DND-41 (cell line): ENCODE results near the gene NUBPL.

Experiments
- EZH2 ChIP-seq: IDR thresholded peaks from 3 replicates; pipeline ENCODE4 v1.6.1; 2012; ENCODE audit warnings: borderline replicate concordance, low read depth, mild to moderate bottlenecking, moderate library complexity, low read length, inconsistent platforms; ENCODE audit not compliant: severe bottlenecking
- TF ChIP-seq, protein P1 (sequence below): IDR thresholded peaks from 2 replicates; pipeline ENCODE4 v1.5.1; 2012; ENCODE audit warnings: borderline replicate concordance, low read length, moderate library complexity, mild to moderate bottlenecking; ENCODE audit not compliant: poor library complexity, severe bottlenecking; ENCODE audit errors: extremely low read depth

DNA sequence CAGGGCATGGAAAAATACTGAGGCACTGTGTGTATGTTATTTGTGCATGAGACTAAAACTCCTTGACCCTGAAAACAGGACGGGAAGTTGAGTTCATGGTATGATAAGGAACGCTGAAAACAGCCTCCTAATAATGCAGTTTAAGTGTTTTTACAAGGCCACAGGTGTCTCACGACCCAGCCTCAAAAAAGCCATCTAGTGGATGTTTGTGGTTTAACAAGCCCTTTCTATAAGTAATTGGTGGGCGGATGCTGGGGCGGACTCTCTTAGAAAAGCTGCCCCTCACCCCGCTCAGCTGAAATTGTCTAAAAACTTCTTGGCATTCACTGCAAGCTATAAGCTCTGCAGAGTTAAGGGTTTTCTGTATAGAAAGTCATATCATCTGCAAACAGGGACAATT is 184.5 kb downstream of the NUBPL start:
- TF ChIP-seq, protein P1, sequence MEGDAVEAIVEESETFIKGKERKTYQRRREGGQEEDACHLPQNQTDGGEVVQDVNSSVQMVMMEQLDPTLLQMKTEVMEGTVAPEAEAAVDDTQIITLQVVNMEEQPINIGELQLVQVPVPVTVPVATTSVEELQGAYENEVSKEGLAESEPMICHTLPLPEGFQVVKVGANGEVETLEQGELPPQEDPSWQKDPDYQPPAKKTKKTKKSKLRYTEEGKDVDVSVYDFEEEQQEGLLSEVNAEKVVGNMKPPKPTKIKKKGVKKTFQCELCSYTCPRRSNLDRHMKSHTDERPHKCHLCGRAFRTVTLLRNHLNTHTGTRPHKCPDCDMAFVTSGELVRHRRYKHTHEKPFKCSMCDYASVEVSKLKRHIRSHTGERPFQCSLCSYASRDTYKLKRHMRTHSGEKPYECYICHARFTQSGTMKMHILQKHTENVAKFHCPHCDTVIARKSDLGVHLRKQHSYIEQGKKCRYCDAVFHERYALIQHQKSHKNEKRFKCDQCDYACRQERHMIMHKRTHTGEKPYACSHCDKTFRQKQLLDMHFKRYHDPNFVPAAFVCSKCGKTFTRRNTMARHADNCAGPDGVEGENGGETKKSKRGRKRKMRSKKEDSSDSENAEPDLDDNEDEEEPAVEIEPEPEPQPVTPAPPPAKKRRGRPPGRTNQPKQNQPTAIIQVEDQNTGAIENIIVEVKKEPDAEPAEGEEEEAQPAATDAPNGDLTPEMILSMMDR, result peak; percentile 13
- TF ChIP-seq EZH2, result no peak
